Loucy (cell line): Measurements from ENCODE around the gene KCNH1.

ENCODE experiments used
- H2AFZ ChIP-seq: fragments of 200-600 bp; sonication (generic); 2 replicates; pipeline ENCODE4 v1.6.0; 2016; ENCODE audit warnings: antibody characterized with exemption, mild to moderate bottlenecking, low read length, moderate library complexity
- H3F3A ChIP-seq: fragments of 200-600 bp; 2 replicates; pipeline ENCODE4 v1.6.0; 2016; ENCODE audit warnings: antibody characterized with exemption, low read depth, mild to moderate bottlenecking
- H3K27me3 ChIP-seq: fragments of 200-600 bp; sonication (generic); 2 replicates; pipeline ENCODE4 v1.6.1; 2014; ENCODE audit warnings: low read length, mild to moderate bottlenecking; ENCODE audit not compliant: insufficient read depth, poor library complexity, severe bottlenecking
- H3K36me3 ChIP-seq: fragments of 200-600 bp; sonication (generic); 2 replicates; pipeline ENCODE4 v1.6.1; 2016; ENCODE audit warnings: low read length; ENCODE audit not compliant: insufficient read depth
- H3K4me1 ChIP-seq: fragments of 200-600 bp; sonication (generic); 2 replicates; pipeline ENCODE4 v1.5.1; 2014; ENCODE audit warnings: low read length, mild to moderate bottlenecking; ENCODE audit not compliant: insufficient read depth, poor library complexity, severe bottlenecking
- H3K4me2 ChIP-seq: fragments of 200-600 bp; sonication (generic); 2 replicates; pipeline ENCODE4 v1.6.0; 2014; ENCODE audit warnings: antibody characterized with exemption, low read length, low read depth, mild to moderate bottlenecking; ENCODE audit not compliant: poor library complexity, severe bottlenecking
- H3K4me3 ChIP-seq: fragments of 200-600 bp; sonication (generic); 2 replicates; pipeline ENCODE4 v1.5.1; 2014; ENCODE audit warnings: low read length, mild to moderate bottlenecking, mixed read lengths; ENCODE audit not compliant: poor library complexity, severe bottlenecking
- H3K79me2 ChIP-seq: fragments of 200-600 bp; sonication (generic); 2 replicates; pipeline ENCODE4 v1.6.1; 2014; ENCODE audit warnings: low read length; ENCODE audit not compliant: insufficient read depth
- H3K9ac ChIP-seq: fragments of 200-600 bp; sonication (generic); 2 replicates; pipeline ENCODE4 v1.6.0; 2014; ENCODE audit warnings: mild to moderate bottlenecking, low read depth, low read length, moderate library complexity; ENCODE audit not compliant: poor library complexity, severe bottlenecking
- H3K9me2 ChIP-seq: fragments of 200-600 bp; sonication (generic); replicated peaks from 2 replicates; pipeline ENCODE4 v1.6.1; 2016; ENCODE audit warnings: low read depth, low read length, mixed read lengths
- H3K9me3 ChIP-seq: fragments of 200-600 bp; sonication (generic); 2 replicates; pipeline ENCODE4 v1.6.1; 2014; ENCODE audit warnings: mild to moderate bottlenecking, antibody characterized with exemption, low read length, low read depth; ENCODE audit not compliant: insufficient read depth
- H4K20me1 ChIP-seq: fragments of 200-600 bp; sonication (generic); 2 replicates; pipeline ENCODE4 v1.6.0; 2014; ENCODE audit warnings: antibody characterized with exemption, low read length, mild to moderate bottlenecking; ENCODE audit not compliant: insufficient read depth, poor library complexity, severe bottlenecking
- EZH2phosphoT487 ChIP-seq: fragments of 200-600 bp; IDR thresholded peaks from 2 replicates; pipeline ENCODE4 v1.6.1; 2018; ENCODE audit warnings: antibody characterized with exemption, mild to moderate bottlenecking, moderate library complexity, borderline replicate concordance
- TF ChIP-seq, protein P1 (sequence below): fragments of 200-600 bp; sonication (generic); conservative IDR thresholded peaks from 2 replicates; pipeline ENCODE4 v1.5.1; 2014; ENCODE audit warnings: mild to moderate bottlenecking, antibody characterized with exemption, low read length

KCNH1 gene

GRCh38 chr1:210775289-210775688 lies 358.7 kb downstream of the KCNH1 start:
- Histone ChIP-seq H3F3A (no peaks in the 10 kb centered on the region), H3K27me3 (no peaks in the 10 kb centered on the region), H3K4me1 (peaks cover 32% of the 10 kb centered on the region), H3K9me3 (no peaks in the 10 kb centered on the region), H3K79me2 (no peaks in the 10 kb centered on the region), H3K9me2 (no peaks in the 10 kb centered on the region), H4K20me1 (no peaks in the 10 kb centered on the region), H3K4me2 (no peak overlapping the region), H3K36me3 (no peaks in the 10 kb centered on the region), H3K9ac (no peak overlapping the region), H2AFZ (no peak overlapping the region), H3K4me3 (no peak overlapping the region)
- TF ChIP-seq, protein P1, sequence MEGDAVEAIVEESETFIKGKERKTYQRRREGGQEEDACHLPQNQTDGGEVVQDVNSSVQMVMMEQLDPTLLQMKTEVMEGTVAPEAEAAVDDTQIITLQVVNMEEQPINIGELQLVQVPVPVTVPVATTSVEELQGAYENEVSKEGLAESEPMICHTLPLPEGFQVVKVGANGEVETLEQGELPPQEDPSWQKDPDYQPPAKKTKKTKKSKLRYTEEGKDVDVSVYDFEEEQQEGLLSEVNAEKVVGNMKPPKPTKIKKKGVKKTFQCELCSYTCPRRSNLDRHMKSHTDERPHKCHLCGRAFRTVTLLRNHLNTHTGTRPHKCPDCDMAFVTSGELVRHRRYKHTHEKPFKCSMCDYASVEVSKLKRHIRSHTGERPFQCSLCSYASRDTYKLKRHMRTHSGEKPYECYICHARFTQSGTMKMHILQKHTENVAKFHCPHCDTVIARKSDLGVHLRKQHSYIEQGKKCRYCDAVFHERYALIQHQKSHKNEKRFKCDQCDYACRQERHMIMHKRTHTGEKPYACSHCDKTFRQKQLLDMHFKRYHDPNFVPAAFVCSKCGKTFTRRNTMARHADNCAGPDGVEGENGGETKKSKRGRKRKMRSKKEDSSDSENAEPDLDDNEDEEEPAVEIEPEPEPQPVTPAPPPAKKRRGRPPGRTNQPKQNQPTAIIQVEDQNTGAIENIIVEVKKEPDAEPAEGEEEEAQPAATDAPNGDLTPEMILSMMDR = no peak
- no peak for TF ChIP-seq EZH2phosphoT487

- TF ChIP-seq EZH2phosphoT487 = no peak
- TF ChIP-seq, protein P1 = no peak
- Histone ChIP-seq H3K27me3 (no peaks in the 10 kb centered on the region), H3K36me3 (no peaks in the 10 kb centered on the region), H3K4me3 (no peak overlapping the region), H3K9me2 (no peaks in the 10 kb centered on the region), H3K79me2 (no peaks in the 10 kb centered on the region), H3K9ac (no peak overlapping the region), H3K4me2 (no peak overlapping the region), H3F3A (no peaks in the 10 kb centered on the region), H3K9me3 (no peaks in the 10 kb centered on the region), H3K4me1 (peaks cover 32% of the 10 kb centered on the region), H4K20me1 (no peaks in the 10 kb centered on the region), H2AFZ (no peak overlapping the region)
Measured at GRCh38 chr1:210773450-210773849, 360.5 kb downstream of the KCNH1 start.

- H2AFZ ChIP-seq = no peak overlapping the region
- H3K9ac ChIP-seq = no peak overlapping the region
- no peaks in the 10 kb centered on the region for H3F3A ChIP-seq
- H3K4me2 ChIP-seq = no peak overlapping the region
- no peaks in the 10 kb centered on the region for H4K20me1 ChIP-seq
- H3K79me2 ChIP-seq = no peaks in the 10 kb centered on the region
- TF ChIP-seq, protein P1 = no peak
- TF ChIP-seq EZH2phosphoT487 = no peak
- H3K27me3 ChIP-seq = no peaks in the 10 kb centered on the region
- H3K9me3 ChIP-seq = no peaks in the 10 kb centered on the region
- H3K4me1 ChIP-seq = peaks cover 32% of the 10 kb centered on the region
- H3K9me2 ChIP-seq = no peaks in the 10 kb centered on the region
- no peaks in the 10 kb centered on the region for H3K36me3 ChIP-seq
- no peak overlapping the region for H3K4me3 ChIP-seq
Measured at GRCh38 chr1:210771131-210771530, 362.8 kb downstream of the KCNH1 start.
